PC-3 (cell line): ENCODE measurements around the gene CCNL1. TPM values are rescaled to one million over a fixed set of nuclear protein-coding genes. Genes with fewer than 3 reads are reported as not detected.

ENCODE experiments used
- ATAC-seq: fragments of 200-7000 bp; cut with Tn5 transposase; 2 replicates; pipeline ENCODE4 v1.9.1; 2020; ENCODE audit warnings: mild to moderate bottlenecking, moderate library complexity
- BruUV-seq: library from RNA; stranded (reverse); fragments of 400-500 nt; replicated peaks from 2 replicates; lab custom pipeline; 2021; lab: Mats Ljungman, UMichigan
- CTCF ChIA-PET: fragments of 300-600 bp; sonication (Branson Sonifier 250); formaldehyde crosslinking; loops from one replicate; lab custom pipeline; 2022; ENCODE audit warnings: antibody characterized with exemption; lab: Charles Lee
- POLR2A ChIA-PET: fragments of 300-600 bp; sonication (Branson Sonifier 250); formaldehyde crosslinking; loops from one replicate; lab custom pipeline; 2022; ENCODE audit warnings: antibody characterized with exemption; ENCODE audit not compliant: unreplicated experiment; lab: Charles Lee
- DNase-seq: peaks from one replicate; pipeline ENCODE4 v3.0.0-alpha.2; 2015
- H2AFZ ChIP-seq: fragments of 300-600 bp; sonication (generic); 2 replicates; pipeline ENCODE4 v1.6.0; 2016; ENCODE audit warnings: antibody characterized with exemption, low read length
- H3F3A ChIP-seq: fragments of 300-600 bp; sonication (generic); one replicate; pipeline ENCODE4 v1.6.0; 2017; ENCODE audit warnings: antibody characterized with exemption, low read length, control low read depth, mild to moderate bottlenecking; ENCODE audit not compliant: unreplicated experiment
- H3K27ac ChIP-seq: fragments of 300-600 bp; sonication (generic); 2 replicates; pipeline ENCODE4 v1.5.1; 2016; ENCODE audit warnings: mild to moderate bottlenecking, low read length
- H3K27me3 ChIP-seq: fragments of 300-600 bp; sonication (generic); 2 replicates; pipeline ENCODE4 v1.6.1; 2016; ENCODE audit warnings: low read length, mixed read lengths
- H3K36me3 ChIP-seq: fragments of 300-600 bp; sonication (generic); 2 replicates; pipeline ENCODE4 v1.6.1; 2016; ENCODE audit warnings: low read depth, mixed run types, low read length, mixed read lengths
- H3K4me1 ChIP-seq: fragments of 300-600 bp; sonication (generic); 2 replicates; pipeline ENCODE4 v1.5.1; 2016; ENCODE audit warnings: low read length; ENCODE audit not compliant: insufficient read depth
- H3K4me2 ChIP-seq: fragments of 300-600 bp; sonication (generic); 2 replicates; pipeline ENCODE4 v1.6.0; 2016; ENCODE audit warnings: low read length
- H3K4me3 ChIP-seq: fragments of 300-600 bp; sonication (generic); 2 replicates; pipeline ENCODE4 v1.5.1; 2016; ENCODE audit warnings: mild to moderate bottlenecking, low read length, mixed read lengths
- H3K79me2 ChIP-seq: fragments of 300-600 bp; sonication (generic); 2 replicates; pipeline ENCODE4 v1.6.1; 2017; ENCODE audit warnings: low read length, mixed read lengths
- H3K9ac ChIP-seq: fragments of 300-600 bp; sonication (generic); 2 replicates; pipeline ENCODE4 v1.6.0; 2016; ENCODE audit warnings: mild to moderate bottlenecking, low read length
- H3K9me2 ChIP-seq: fragments of 300-600 bp; sonication (generic); replicated peaks from 2 replicates; pipeline ENCODE4 v1.6.1; 2016; ENCODE audit warnings: mixed run types, low read length, mixed read lengths
- H3K9me3 ChIP-seq: fragments of 300-600 bp; sonication (generic); 2 replicates; pipeline ENCODE4 v1.6.1; 2016; ENCODE audit warnings: low read length, mixed read lengths
- H4K20me1 ChIP-seq: fragments of 300-600 bp; sonication (generic); 2 replicates; pipeline ENCODE4 v1.6.1; 2016; ENCODE audit warnings: low read length, mixed read lengths
- EZH2 ChIP-seq: fragments of 300-600 bp; sonication (generic); IDR thresholded peaks from one replicate; pipeline ENCODE4 v1.6.1; 2017; ENCODE audit warnings: antibody characterized with exemption, mild to moderate bottlenecking, low read length; ENCODE audit not compliant: unreplicated experiment
- EZH2phosphoT487 ChIP-seq: fragments of 300-600 bp; sonication (generic); IDR thresholded peaks from 2 replicates; pipeline ENCODE4 v1.6.1; 2018; ENCODE audit warnings: mild to moderate bottlenecking, antibody characterized with exemption, low read length, borderline replicate concordance
- intact Hi-C: fragments of 100-400 bp; cut with micrococcal nuclease; formaldehyde crosslinking; loops from 2 replicates; pipeline ENCODE4 v1.9.0; 2023
- total RNA-seq: library from RNA; depleted of rRNA; stranded (reverse); fragments of >200 nt; gene quantifications from 2 replicates; pipeline ENCODE4 v1.2.3, GENCODE V29; 2014
- TF ChIP-seq, protein P1 (sequence below): fragments of 300-600 bp; sonication (generic); conservative IDR thresholded peaks from 2 replicates; pipeline ENCODE4 v1.5.1; 2017; ENCODE audit warnings: antibody characterized with exemption, low read depth, mild to moderate bottlenecking, low read length

Gene CCNL1
- total RNA-seq, 1 experiment from 2014 or later, result 231 TPM

DNA sequence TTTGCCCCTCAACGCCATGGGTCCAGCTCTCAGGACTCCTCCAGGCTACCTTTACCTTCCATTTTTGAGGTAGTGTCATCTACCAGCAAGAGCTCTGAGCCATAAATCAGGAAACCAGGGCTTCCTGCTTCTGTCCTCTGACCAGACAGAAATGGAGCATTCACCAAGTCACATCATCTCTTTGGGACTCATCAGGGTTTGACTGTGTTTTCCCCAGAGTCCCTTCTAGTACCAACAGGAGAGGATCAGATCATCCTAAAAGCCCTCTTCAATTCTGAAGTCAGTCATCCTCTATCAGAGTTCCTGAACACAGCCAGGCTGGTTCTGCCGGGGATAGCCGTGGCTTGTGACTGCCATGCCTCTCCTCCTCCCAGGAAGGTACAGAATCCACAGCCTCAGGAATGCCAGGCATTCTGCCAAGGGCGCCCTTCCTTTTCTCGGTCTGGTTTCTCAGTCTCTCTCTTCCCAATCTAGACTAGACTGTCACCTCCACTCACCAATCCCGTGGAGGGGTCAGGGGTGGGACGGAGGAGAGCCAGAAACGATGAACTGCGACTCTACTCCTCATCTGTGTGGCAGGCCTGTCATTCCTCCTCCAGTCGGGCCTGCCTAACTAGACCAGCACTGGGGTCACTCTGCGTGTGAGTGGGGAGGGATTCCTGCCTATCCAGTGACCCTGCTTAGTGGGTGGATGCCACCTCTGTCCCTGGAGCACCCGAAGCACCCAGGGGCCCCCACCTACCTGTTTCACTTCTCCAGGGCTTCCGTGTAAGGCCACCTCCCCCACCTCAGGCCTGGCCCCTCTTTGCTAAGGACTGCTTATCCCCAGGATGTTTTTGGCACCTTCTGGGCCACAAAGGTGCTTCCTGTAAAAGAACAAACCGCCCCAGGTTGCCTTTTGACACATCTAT, 30.9 kb downstream of the CCNL1 start:
- Histone ChIP-seq H3K4me2 (peak overlapping the region; percentile 70), H3K79me2 (no peaks in the 10 kb centered on the region), H3K27me3 (no peaks in the 10 kb centered on the region), H2AFZ (peak overlapping the region; percentile 68; the same call in 1 of the 2 replicates), H3K9me2 (no peaks in the 10 kb centered on the region), H3K9me3 (no peaks in the 10 kb centered on the region), H3K36me3 (no peaks in the 10 kb centered on the region), H3K27ac (peak overlapping the region; percentile 99), H3F3A (peaks cover 15% of the 10 kb centered on the region), H3K9ac (peak overlapping the region; percentile 95), H3K4me1 (peaks cover 92% of the 10 kb centered on the region), H4K20me1 (no peaks in the 10 kb centered on the region), H3K4me3 (no peak overlapping the region)
- ATAC-seq (peak; percentile 3; the same call in 1 of the 2 replicates), DNase-seq (peak; percentile 82)
- ChIA-PET POLR2A (interaction anchor here (0.6 to 1.9 kb wide), 3 partner anchors 40 to 43 kb away, joined by 4 to 20 read pairs (median 7); no protein-coding TSS in a partner anchor), CTCF (no interaction called here)
- intact Hi-C loops, result no loop called here
- no peak for TF ChIP-seq EZH2phosphoT487
- TF ChIP-seq, protein P1, sequence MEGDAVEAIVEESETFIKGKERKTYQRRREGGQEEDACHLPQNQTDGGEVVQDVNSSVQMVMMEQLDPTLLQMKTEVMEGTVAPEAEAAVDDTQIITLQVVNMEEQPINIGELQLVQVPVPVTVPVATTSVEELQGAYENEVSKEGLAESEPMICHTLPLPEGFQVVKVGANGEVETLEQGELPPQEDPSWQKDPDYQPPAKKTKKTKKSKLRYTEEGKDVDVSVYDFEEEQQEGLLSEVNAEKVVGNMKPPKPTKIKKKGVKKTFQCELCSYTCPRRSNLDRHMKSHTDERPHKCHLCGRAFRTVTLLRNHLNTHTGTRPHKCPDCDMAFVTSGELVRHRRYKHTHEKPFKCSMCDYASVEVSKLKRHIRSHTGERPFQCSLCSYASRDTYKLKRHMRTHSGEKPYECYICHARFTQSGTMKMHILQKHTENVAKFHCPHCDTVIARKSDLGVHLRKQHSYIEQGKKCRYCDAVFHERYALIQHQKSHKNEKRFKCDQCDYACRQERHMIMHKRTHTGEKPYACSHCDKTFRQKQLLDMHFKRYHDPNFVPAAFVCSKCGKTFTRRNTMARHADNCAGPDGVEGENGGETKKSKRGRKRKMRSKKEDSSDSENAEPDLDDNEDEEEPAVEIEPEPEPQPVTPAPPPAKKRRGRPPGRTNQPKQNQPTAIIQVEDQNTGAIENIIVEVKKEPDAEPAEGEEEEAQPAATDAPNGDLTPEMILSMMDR, result no peak
- no peak for TF ChIP-seq EZH2
- TSS peak; percentile 19 for BruUV-seq

- H3K79me2 ChIP-seq, result no peaks in the 10 kb centered on the region
- ChIA-PET POLR2A (interaction anchor here (1.9 kb wide), 1 partner anchor 40 kb away, joined by 20 read pairs; no protein-coding TSS in a partner anchor), CTCF (interaction anchor here (0.6 kb wide), 1 partner anchor 1080 kb away, joined by 3 read pairs; no protein-coding TSS in a partner anchor)
- H3K4me3 ChIP-seq, result no peak overlapping the region
- ATAC-seq, result peak; percentile 6; the same call in 1 of the 2 replicates
- no peak for TF ChIP-seq EZH2
- TF ChIP-seq, protein P1, result no peak
- no peak for TF ChIP-seq EZH2phosphoT487
- no peaks in the 10 kb centered on the region for H4K20me1 ChIP-seq
- H3K27me3 ChIP-seq, result no peaks in the 10 kb centered on the region
- 0 out of 2 replicates have a peak overlapping the region, but pooled peaks have one; percentile 29 for H2AFZ ChIP-seq
- H3K36me3 ChIP-seq, result no peaks in the 10 kb centered on the region
- peak overlapping the region; percentile 99 for H3K27ac ChIP-seq
- BruUV-seq, result no TSS peak
- peaks cover 92% of the 10 kb centered on the region for H3K4me1 ChIP-seq
- intact Hi-C loops, result no loop called here
- peak; percentile 85 for DNase-seq
- peak overlapping the region; percentile 70 for H3K4me2 ChIP-seq
- peak overlapping the region; percentile 95 for H3K9ac ChIP-seq
- H3F3A ChIP-seq, result peaks cover 15% of the 10 kb centered on the region
- no peaks in the 10 kb centered on the region for H3K9me3 ChIP-seq
- no peaks in the 10 kb centered on the region for H3K9me2 ChIP-seq
Observed at GRCh38 chr3:157127831-157128767, 31.8 kb downstream of the CCNL1 start.
